IMR-90 (cell line): ENCODE measurements around the gene KDM2B. TPM values are rescaled to one million over a fixed set of nuclear protein-coding genes. Genes with fewer than 3 reads are reported as not detected.

ENCODE experiments used
- ATAC-seq: fragments of 200-7000 bp; cut with Tn5 transposase; 2 replicates; pipeline ENCODE4 v1.9.1; 2020; ENCODE audit warnings: low read depth, mild to moderate bottlenecking, moderate library complexity
- BruUV-seq: library from RNA; stranded (reverse); fragments of 400-500 nt; replicated peaks from 2 replicates; lab custom pipeline; 2021; lab: Mats Ljungman, UMichigan
- CTCF ChIA-PET: fragments of 300-600 bp; formaldehyde crosslinking; extraction: SDS; loops from one replicate; lab custom pipeline; 2021; ENCODE audit warnings: antibody characterized with exemption; lab: Yijun Ruan, JAX
- POLR2A ChIA-PET: fragments of 300-600 bp; sonication (Branson Sonifier 250); formaldehyde crosslinking; loops from one replicate; lab custom pipeline; 2022; ENCODE audit warnings: antibody characterized with exemption; ENCODE audit not compliant: unreplicated experiment; lab: Charles Lee
- DNase-seq: peaks from one replicate; pipeline ENCODE4 v3.0.0; 2013
- H2AFZ ChIP-seq: replicated peaks from 2 replicates; pipeline ENCODE3; 2013; ENCODE audit warnings: low read length, mild to moderate bottlenecking; ENCODE audit not compliant: poor library complexity
- H2AK5ac ChIP-seq: 2 replicates; pipeline ENCODE4 v1.6.1; 2013; ENCODE audit warnings: low read depth, low read length, inconsistent platforms
- H2AK9ac ChIP-seq: replicated peaks from 2 replicates; pipeline ENCODE3; 2013; ENCODE audit warnings: mild to moderate bottlenecking, low read depth, low read length, moderate library complexity; ENCODE audit not compliant: poor library complexity
- H2BK120ac ChIP-seq: 2 replicates; pipeline ENCODE4 v1.6.1; 2013; ENCODE audit warnings: low read depth, low read length, inconsistent platforms
- H2BK15ac ChIP-seq: 3 replicates; pipeline ENCODE4 v1.6.1; 2013; ENCODE audit warnings: low read depth, low read length, inconsistent platforms
- H2BK20ac ChIP-seq: 2 replicates; pipeline ENCODE4 v1.6.1; 2013; ENCODE audit warnings: low read depth, mild to moderate bottlenecking, inconsistent platforms, low read length, moderate library complexity
- H2BK5ac ChIP-seq: 2 replicates; pipeline ENCODE4 v1.6.1; 2013; ENCODE audit warnings: mild to moderate bottlenecking, low read depth, low read length, inconsistent platforms; ENCODE audit not compliant: poor library complexity, severe bottlenecking
- H3K14ac ChIP-seq: replicated peaks from 2 replicates; pipeline ENCODE4 v1.6.1; 2013; ENCODE audit warnings: low read depth, low read length, inconsistent platforms
- H3K18ac ChIP-seq: 2 replicates; pipeline ENCODE4 v1.6.1; 2013; ENCODE audit warnings: low read depth, low read length, control low read depth
- H3K23ac ChIP-seq: 2 replicates; pipeline ENCODE4 v1.6.1; 2013; ENCODE audit warnings: low read depth, low read length, inconsistent platforms
- H3K27ac ChIP-seq: 2 replicates; pipeline ENCODE4 v1.5.1; 2013; ENCODE audit warnings: mild to moderate bottlenecking, control low read depth, low read length; ENCODE audit not compliant: insufficient read depth
- H3K27me3 ChIP-seq: 2 replicates; pipeline ENCODE4 v1.6.1; 2013; ENCODE audit warnings: low read length; ENCODE audit not compliant: control insufficient read depth, insufficient read depth
- H3K36me3 ChIP-seq: 2 replicates; pipeline ENCODE4 v1.6.1; 2013; ENCODE audit warnings: low read length, mixed read lengths; ENCODE audit not compliant: control insufficient read depth, insufficient read depth
- H3K4ac ChIP-seq: 2 replicates; pipeline ENCODE4 v1.6.1; 2013; ENCODE audit warnings: low read depth, low read length, inconsistent platforms
- H3K4me1 ChIP-seq: 2 replicates; pipeline ENCODE4 v1.6.1; 2013; ENCODE audit warnings: low read length, mixed read lengths; ENCODE audit not compliant: control insufficient read depth, insufficient read depth
- H3K4me2 ChIP-seq: 2 replicates; pipeline ENCODE4 v1.6.1; 2013; ENCODE audit warnings: low read depth, mild to moderate bottlenecking, control low read depth, low read length, moderate library complexity
- H3K4me3 ChIP-seq: 2 replicates; pipeline ENCODE4 v1.5.1; 2013; ENCODE audit warnings: low read depth, mild to moderate bottlenecking, control low read depth, low read length, moderate library complexity; ENCODE audit not compliant: insufficient read depth
- H3K56ac ChIP-seq: 2 replicates; pipeline ENCODE4 v1.6.1; 2013; ENCODE audit warnings: low read length, inconsistent platforms; ENCODE audit not compliant: insufficient read depth; ENCODE audit errors: extremely low read depth
- H3K79me1 ChIP-seq, 2 experiments: 2 replicates each; pipeline ENCODE4 v1.6.1; 2013; ENCODE audit warnings: low read length in 2 of 2, inconsistent platforms in 1 of 2, low read depth in 1 of 2
- H3K9ac ChIP-seq: 2 replicates; pipeline ENCODE4 v1.6.1; 2013; ENCODE audit warnings: low read depth, low read length, control low read depth
- H3K9me1 ChIP-seq: 2 replicates; pipeline ENCODE4 v1.6.1; 2013; ENCODE audit warnings: low read length, inconsistent platforms; ENCODE audit not compliant: insufficient read depth
- H3K9me3 ChIP-seq: 2 replicates; pipeline ENCODE4 v1.6.1; 2013; ENCODE audit warnings: low read length; ENCODE audit not compliant: control insufficient read depth, insufficient read depth
- H4K20me1 ChIP-seq: 2 replicates; pipeline ENCODE4 v1.6.1; 2013; ENCODE audit warnings: low read length, inconsistent platforms; ENCODE audit not compliant: insufficient read depth
- H4K5ac ChIP-seq: 2 replicates; pipeline ENCODE4 v1.6.1; 2013; ENCODE audit warnings: mild to moderate bottlenecking, low read depth, low read length, control low read depth
- H4K8ac ChIP-seq, 2 experiments: 2 replicates each; pipeline ENCODE4 v1.6.1; 2013; ENCODE audit warnings: low read depth in 2 of 2, low read length in 2 of 2, control low read depth in 1 of 2, inconsistent platforms in 1 of 2
- H4K91ac ChIP-seq: 2 replicates; pipeline ENCODE4 v1.6.1; 2013; ENCODE audit warnings: low read depth, low read length, inconsistent platforms; ENCODE audit not compliant: insufficient read depth
- CEBPB ChIP-seq: IDR thresholded peaks from 2 replicates; pipeline ENCODE4 v1.6.1; 2012; ENCODE audit warnings: low read depth, low read length, improper control_type of control experiment
- FOS ChIP-seq: fragments of 150-350 bp; IDR thresholded peaks from 2 replicates; pipeline ENCODE4 v1.6.1; 2016; ENCODE audit warnings: low read depth, low read length
- MAFK ChIP-seq: IDR thresholded peaks from 2 replicates; pipeline ENCODE4 v1.6.1; 2012; ENCODE audit warnings: low read depth, low read length, improper control_type of control experiment
- MAZ ChIP-seq: IDR thresholded peaks from 2 replicates; pipeline ENCODE4 v1.6.1; 2012; ENCODE audit warnings: low read depth, mild to moderate bottlenecking, low read length, improper control_type of control experiment, moderate library complexity, borderline replicate concordance
- MXI1 ChIP-seq: IDR thresholded peaks from 2 replicates; pipeline ENCODE4 v1.6.1; 2012; ENCODE audit warnings: low read depth, mild to moderate bottlenecking, low read length, moderate library complexity, borderline replicate concordance
- NFE2L2 ChIP-seq: fragments of 150-350 bp; IDR thresholded peaks from 2 replicates; pipeline ENCODE4 v1.6.1; 2016; ENCODE audit warnings: low read depth, mild to moderate bottlenecking, low read length
- RAD21 ChIP-seq: IDR thresholded peaks from 2 replicates; pipeline ENCODE4 v1.6.1; 2012; ENCODE audit warnings: low read length, improper control_type of control experiment
- RCOR1 ChIP-seq: IDR thresholded peaks from 2 replicates; pipeline ENCODE4 v1.6.1; 2012; ENCODE audit warnings: mild to moderate bottlenecking, low read length, improper control_type of control experiment; ENCODE audit not compliant: insufficient replicate concordance
- SMC3 ChIP-seq: fragments of 150-350 bp; IDR thresholded peaks from 2 replicates; pipeline ENCODE4 v1.6.1; 2016; ENCODE audit warnings: low read depth, mild to moderate bottlenecking, antibody characterized with exemption, low read length, moderate library complexity
- WGBS, 2 experiments: methylation state at CpG; one replicate each; pipeline versions ENCODE4 v1.1.5 to v1.1.7; 2013; ENCODE audit warnings: missing lambda C conversion rate in 2 of 2; ENCODE audit not compliant: insufficient read length in 1 of 2; ENCODE audit errors: extremely low coverage in 2 of 2; 5-methylcytosine and 5-hydroxymethylcytosine counted together
- dilution Hi-C: fragments of 300-500 bp; cut with HindIII; formaldehyde crosslinking; loops from one replicate; pipeline ENCODE4 v1.14.3; 2018; ENCODE audit warnings: low sequenced_read_pairs; ENCODE audit not compliant: unreplicated experiment
- in situ Hi-C: fragments of 300-500 bp; cut with MboI; formaldehyde crosslinking; loops from 3 replicates; pipeline ENCODE4 v1.14.3; 2019; ENCODE audit warnings: low sequenced_read_pairs, inconsistent platforms, mixed read lengths
- intact Hi-C: fragments of 100-400 bp; cut with micrococcal nuclease; formaldehyde crosslinking; loops from 2 replicates; pipeline ENCODE4 v1.10.0; 2022
- polyA plus RNA-seq, 3 experiments: library from polyadenylated mRNA; depleted of rRNA; stranded (reverse); fragments of >200 nt; gene quantifications; 2 replicates each; pipeline ENCODE4 v1.2.3, GENCODE V29; 2012; ENCODE audit warnings: low replicate concordance in 1 of 3
- total RNA-seq: library from RNA; depleted of rRNA; stranded (reverse); fragments of >200 nt; gene quantifications from 2 replicates; pipeline ENCODE4 v1.2.3, GENCODE V29; 2012
- TF ChIP-seq, protein P1 (sequence below): conservative IDR thresholded peaks from 2 replicates; pipeline ENCODE4 v1.5.1; 2012; ENCODE audit warnings: mild to moderate bottlenecking, low read depth, low read length, improper control_type of control experiment

KDM2B gene
- total and polyA plus RNA-seq, 2 of the 4 experiments (the other 2 are of a cell fraction): 22.6 to 24.2 TPM

DNA sequence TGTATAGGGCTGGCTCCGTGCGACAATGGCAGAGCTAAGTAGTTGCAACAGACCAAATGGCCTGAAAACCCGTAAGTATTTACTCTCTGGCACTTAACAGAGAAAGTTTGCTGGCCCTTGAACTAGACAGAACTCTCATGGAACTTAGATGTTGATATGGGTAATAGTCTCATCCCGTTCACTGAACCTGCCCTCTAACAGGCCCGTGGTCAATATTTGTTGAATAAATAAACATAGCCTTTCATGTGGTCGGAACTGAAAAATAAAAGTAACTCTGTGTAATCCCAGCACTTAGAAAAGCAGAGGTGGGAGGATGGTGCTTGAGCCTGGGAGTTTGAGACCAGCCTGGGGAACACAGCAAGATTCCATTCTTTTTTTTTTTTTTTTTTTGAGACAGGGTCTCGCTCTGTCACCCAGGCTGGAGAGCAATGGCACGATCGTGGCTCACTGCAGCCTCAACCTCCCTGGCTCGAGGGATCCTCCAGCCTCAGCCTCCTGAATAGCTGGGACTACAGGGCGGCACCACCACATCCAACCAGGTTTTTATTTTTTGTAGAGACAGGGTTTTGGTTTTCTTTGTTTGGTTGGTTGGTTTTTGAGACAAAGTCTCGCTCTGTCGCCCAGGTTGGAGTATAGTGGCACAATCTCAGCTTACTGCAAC, 29.7 kb downstream of the KDM2B start:
- Histone ChIP-seq H2AK5ac (no peak overlapping the region), H3K36me3 (peaks cover 19% of the 10 kb centered on the region), H2AK9ac (no peak overlapping the region), H3K14ac (no peak overlapping the region), H2BK20ac (no peak overlapping the region), H3K79me1 (peaks cover 0 to 7% of the 10 kb centered on the region in 2 experiments; a peak in 1 of 4 replicates), H2BK5ac (no peak overlapping the region), H3K9me1 (no peaks in the 10 kb centered on the region), H2BK15ac (no peak overlapping the region), H3K9ac (no peak overlapping the region), H3K4ac (no peak overlapping the region), H3K56ac (no peak overlapping the region), H3K27ac (no peak overlapping the region), H2AFZ (no peak overlapping the region), H3K4me2 (no peak overlapping the region), H4K5ac (no peak overlapping the region), H3K4me3 (no peak overlapping the region), H4K20me1 (no peaks in the 10 kb centered on the region), H2BK120ac (no peak overlapping the region), H3K4me1 (no peaks in the 10 kb centered on the region), H4K8ac (no peak overlapping the region), H3K23ac (no peak overlapping the region), H3K9me3 (no peaks in the 10 kb centered on the region), H4K91ac (no peak overlapping the region), H3K18ac (no peak overlapping the region), H3K27me3 (no peaks in the 10 kb centered on the region)
- in situ Hi-C loops: no loop called here
- DNase-seq (no peak), ATAC-seq (no peak)
- TF ChIP-seq MAFK (no peak), MXI1 (no peak), NFE2L2 (no peak), SMC3 (no peak), FOS (no peak), RCOR1 (no peak), RAD21 (no peak), CEBPB (no peak), MAZ (no peak)
- TF ChIP-seq, protein P1, sequence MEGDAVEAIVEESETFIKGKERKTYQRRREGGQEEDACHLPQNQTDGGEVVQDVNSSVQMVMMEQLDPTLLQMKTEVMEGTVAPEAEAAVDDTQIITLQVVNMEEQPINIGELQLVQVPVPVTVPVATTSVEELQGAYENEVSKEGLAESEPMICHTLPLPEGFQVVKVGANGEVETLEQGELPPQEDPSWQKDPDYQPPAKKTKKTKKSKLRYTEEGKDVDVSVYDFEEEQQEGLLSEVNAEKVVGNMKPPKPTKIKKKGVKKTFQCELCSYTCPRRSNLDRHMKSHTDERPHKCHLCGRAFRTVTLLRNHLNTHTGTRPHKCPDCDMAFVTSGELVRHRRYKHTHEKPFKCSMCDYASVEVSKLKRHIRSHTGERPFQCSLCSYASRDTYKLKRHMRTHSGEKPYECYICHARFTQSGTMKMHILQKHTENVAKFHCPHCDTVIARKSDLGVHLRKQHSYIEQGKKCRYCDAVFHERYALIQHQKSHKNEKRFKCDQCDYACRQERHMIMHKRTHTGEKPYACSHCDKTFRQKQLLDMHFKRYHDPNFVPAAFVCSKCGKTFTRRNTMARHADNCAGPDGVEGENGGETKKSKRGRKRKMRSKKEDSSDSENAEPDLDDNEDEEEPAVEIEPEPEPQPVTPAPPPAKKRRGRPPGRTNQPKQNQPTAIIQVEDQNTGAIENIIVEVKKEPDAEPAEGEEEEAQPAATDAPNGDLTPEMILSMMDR: no peak
- ChIA-PET POLR2A (no interaction called here), CTCF (interaction anchor here (0.7 to 2.6 kb wide), 2 partner anchors 39 to 76 kb away, joined by 3 to 12 read pairs; partner anchors contain the start of gene ORAI1)
- WGBS, 2 experiments: 100% methylated on average over 2 of the region's 13 CpGs; no CpG with 5 or more reads in 1 of the 2 experiments
- dilution Hi-C loops: no loop called here
- no TSS peak for BruUV-seq
- intact Hi-C loops: loop anchor here (5.0 to 10.0 kb wide), 2 partner anchors 49 to 244 kb away; partner anchors contain the start of gene RHOF
